AG04449 (cell line): Measurements from ENCODE around the gene SF3A1.
"Not testable (repeated sequence)": the region's sequence is repeated elsewhere in the genome, so short reads cannot be mapped to it uniquely, and the experiment has no call there.

Experiments
- CTCF ChIA-PET: fragments of 350-600 bp; formaldehyde crosslinking; extraction: SDS; loops from one replicate; lab custom pipeline; 2021; ENCODE audit warnings: antibody characterized with exemption; lab: Yijun Ruan, JAX
- POLR2A ChIA-PET: fragments of 400-600, 350-600 bp; formaldehyde crosslinking; extraction: SDS; loops from one replicate; lab custom pipeline; 2020; ENCODE audit warnings: antibody characterized with exemption, inconsistent platforms; lab: Yijun Ruan, JAX
- DNase-seq: peaks from one replicate; pipeline ENCODE4 v3.0.0-alpha.2; 2010; ENCODE audit warnings: low read depth, low spot score
- H3K4me3 ChIP-seq: 2 replicates; pipeline ENCODE4 v1.5.1; 2011; ENCODE audit warnings: low read depth, mild to moderate bottlenecking, control low read depth, low read length
- CTCF ChIP-seq: IDR thresholded peaks from one replicate; pipeline ENCODE4 v1.5.1; 2011; ENCODE audit warnings: mild to moderate bottlenecking, moderate library complexity, low read length, control low read depth, inconsistent platforms; ENCODE audit not compliant: insufficient read depth; ENCODE audit errors: missing control alignments

Gene SF3A1

DNA sequence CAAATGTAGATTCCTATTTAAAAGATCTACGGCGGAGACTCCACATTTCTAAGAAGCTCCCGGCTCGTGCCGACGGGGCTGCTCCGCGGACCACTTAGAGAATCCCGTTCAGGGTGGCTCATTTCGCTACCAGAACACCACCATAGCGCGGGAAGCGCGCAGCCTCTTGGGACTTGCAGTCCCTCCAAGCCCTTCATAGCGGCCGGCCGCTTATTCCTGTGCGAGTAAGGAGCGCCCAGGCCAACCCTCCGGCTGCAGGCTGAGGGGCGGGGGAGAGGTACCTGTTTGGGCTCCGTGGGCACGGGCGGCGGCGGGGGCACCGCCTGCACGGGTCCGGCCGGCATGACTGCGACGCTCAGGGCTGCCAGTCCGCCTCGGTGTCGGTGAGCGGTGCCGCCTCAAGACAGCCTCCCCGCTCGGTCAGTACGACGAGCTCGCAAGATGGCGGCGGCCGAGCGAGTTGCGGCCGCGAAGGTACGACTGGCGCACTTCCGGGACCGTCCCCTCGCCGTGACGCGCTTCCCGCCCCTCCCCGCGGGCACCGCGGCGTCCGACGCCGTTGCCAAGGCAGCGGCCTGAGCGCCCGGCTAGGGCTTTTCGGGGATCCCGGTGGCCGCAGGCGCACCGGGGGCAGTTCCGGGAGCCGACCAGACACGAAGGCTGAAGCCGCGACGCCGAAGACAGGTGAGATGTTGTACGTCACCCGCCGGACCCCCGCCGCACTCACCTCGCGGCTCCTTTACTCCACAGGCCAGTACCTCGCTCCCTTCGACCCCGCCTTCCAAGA is at the start of gene SF3A1, which contains the start of gene CCDC157:
TSS of gene SF3A1 (minus strand) at position 446 of the 787 bp plus-strand sequence. CDS start at position 344, 102 bp downstream.
TSS of gene CCDC157 (plus strand) at position 559 of the 787 bp plus-strand sequence. CDS start 8,994 bp downstream, outside the sequence.
- ChIA-PET POLR2A (interaction anchor here (0.6 to 2.1 kb wide), 8 partner anchors 8 to 101 kb away, joined by 3 to 8 read pairs (median 5); partner anchors contain the start of genes CASTOR1 and TBC1D10A), CTCF (interaction anchor here (1.0 to 2.5 kb wide), 6 partner anchors 11 to 248 kb away, joined by 3 to 11 read pairs (median 5); partner anchors contain the start of gene RNF215)
- no peak for TF ChIP-seq CTCF
- peak within 1 kb of the TSS; percentile 84 for H3K4me3 ChIP-seq
- peak; percentile 45 for DNase-seq

DNA sequence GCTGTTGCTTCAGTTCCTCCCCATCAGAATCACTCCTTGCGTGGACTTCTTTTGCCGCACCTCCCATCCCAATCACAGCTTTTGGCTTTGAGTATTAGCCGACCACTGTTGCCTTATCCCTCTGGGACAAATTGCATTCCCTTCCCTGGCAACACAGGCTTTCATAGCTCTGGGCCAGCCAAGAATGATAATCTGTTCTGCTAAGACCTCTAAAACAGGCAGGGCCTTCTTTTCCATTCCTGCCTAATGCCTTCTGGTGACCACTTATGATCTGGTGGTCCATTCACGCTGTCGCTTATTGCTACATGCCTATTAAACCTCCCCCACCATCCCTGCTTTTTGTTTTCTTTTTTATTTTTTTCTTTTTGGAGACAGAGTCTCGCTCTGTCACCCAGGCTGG is 49.7 kb upstream of the SF3A1 start:
- CTCF ChIA-PET: interaction anchor here (0.8 to 8.0 kb wide), 3 partner anchors 17 to 79 kb away, joined by 3 to 62 read pairs (median 3); partner anchors contain the start of gene RNF215
- no peak for DNase-seq
- H3K4me3 ChIP-seq: no peak overlapping the region
- POLR2A ChIA-PET: interaction anchor here (2.1 kb wide), 1 partner anchor 17 kb away, joined by 6 read pairs; no protein-coding TSS in a partner anchor
- TF ChIP-seq CTCF: no peak

GRCh38 chr22:30405731-30406130 is 49.0 kb upstream of the SF3A1 start:
- POLR2A ChIA-PET: interaction anchor here (0.6 to 2.1 kb wide), 4 partner anchors 15 to 85 kb away, joined by 3 to 6 read pairs (median 3); no protein-coding TSS in a partner anchor
- CTCF ChIA-PET: interaction anchor here (0.8 to 8.0 kb wide), 5 partner anchors 11 to 80 kb away, joined by 3 to 62 read pairs (median 3); partner anchors contain the start of gene RNF215
- TF ChIP-seq CTCF: no peak
- DNase-seq: no peak
- no peak overlapping the region for H3K4me3 ChIP-seq

- DNase-seq: no peak
- ChIA-PET POLR2A (interaction anchor here (0.7 kb wide), 1 partner anchor 33 kb away, joined by 3 read pairs; no protein-coding TSS in a partner anchor), CTCF (interaction anchor here (1.3 to 8.0 kb wide), 2 partner anchors 15 to 42 kb away, joined by 3 to 62 read pairs; partner anchors contain the start of gene RNF215)
These were observed 47.6 kb upstream of the SF3A1 start for GRCh38 chr22:30404307-30404706.

GRCh38 chr22:30402766-30403104 is 46.0 kb upstream of the SF3A1 start:
- H3K4me3 ChIP-seq, DNase-seq: not testable (repeated sequence)
- ChIA-PET CTCF (interaction anchor here (0.6 to 8.0 kb wide), 6 partner anchors 8 to 139 kb away, joined by 3 to 62 read pairs (median 6); partner anchors contain the start of genes MTFP1 and RNF215), POLR2A (interaction anchor here (0.9 kb wide), 1 partner anchor 21 kb away, joined by 4 read pairs; no protein-coding TSS in a partner anchor)

More at GRCh38 chr22:30404307-30404706, 47.6 kb upstream of the SF3A1 start:
- H3K4me3 ChIP-seq: no peak overlapping the region
- no peak for TF ChIP-seq CTCF

DNA sequence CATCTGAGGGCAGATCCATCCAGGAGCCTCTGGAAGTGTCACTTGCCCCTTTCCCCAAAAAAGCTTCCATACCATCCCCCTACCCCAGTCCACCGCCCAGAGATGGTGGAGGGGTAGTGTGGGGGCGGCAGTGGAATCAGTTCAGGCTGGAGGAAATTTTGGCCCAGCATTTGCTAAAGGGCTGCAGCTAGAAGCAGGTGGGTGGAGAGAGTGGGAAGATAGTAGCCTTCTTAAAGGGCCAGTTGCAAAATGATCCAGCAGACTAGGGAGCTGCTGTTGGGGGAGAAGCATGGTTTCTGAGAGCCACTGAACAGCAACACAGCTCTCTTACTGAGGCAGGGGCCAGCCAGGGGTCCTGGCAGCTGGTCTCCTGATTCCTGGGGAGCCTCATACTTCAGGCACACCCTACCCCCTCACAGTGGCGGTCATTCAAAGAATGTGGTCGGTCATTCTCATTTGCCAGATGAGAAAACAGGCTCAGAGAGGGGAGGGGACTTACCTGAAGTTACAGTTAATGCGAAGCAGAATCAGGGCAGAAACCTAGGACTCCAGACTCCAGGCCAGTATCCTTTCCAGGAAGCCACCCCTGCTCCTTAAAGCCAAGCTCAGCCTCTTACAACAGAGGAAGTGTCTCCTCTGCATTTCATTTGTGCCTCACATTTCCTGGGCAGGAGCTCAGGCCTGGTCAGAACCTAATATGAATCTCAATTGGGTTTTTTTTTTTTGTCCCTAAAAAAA is 45.5 kb upstream of the SF3A1 start:
- ChIA-PET POLR2A (interaction anchor here (0.6 to 1.3 kb wide), 3 partner anchors 21 to 189 kb away, joined by 3 to 4 read pairs (median 4); partner anchors contain the start of gene PES1), CTCF (interaction anchor here (0.6 to 8.0 kb wide), 6 partner anchors 8 to 138 kb away, joined by 3 to 62 read pairs (median 6); partner anchors contain the start of genes MTFP1 and RNF215)
- H3K4me3 ChIP-seq: no peak overlapping the region
- TF ChIP-seq CTCF: no peak
- DNase-seq: no peak

- POLR2A ChIA-PET: interaction anchor here (1.3 kb wide), 1 partner anchor 22 kb away, joined by 4 read pairs; no protein-coding TSS in a partner anchor
- H3K4me3 ChIP-seq, DNase-seq: not testable (repeated sequence)
- CTCF ChIA-PET: interaction anchor here (0.6 to 8.0 kb wide), 3 partner anchors 11 to 197 kb away, joined by 3 to 62 read pairs (median 3); partner anchors contain the start of genes CASTOR1 and RNF215
These were observed 44.3 kb upstream of the SF3A1 start for GRCh38 chr22:30401024-30401423.
